GM12878 (cell line): ENCODE measurements around the gene ATOSB. TPM values are rescaled to one million over a fixed set of nuclear protein-coding genes. Genes with fewer than 3 reads are reported as not detected.

Experiments
- ASH2L ChIP-seq: fragments of 300-600, 200-600 bp; sonication (generic); IDR thresholded peaks from 2 replicates; pipeline ENCODE4 v1.6.1; 2017; ENCODE audit warnings: low read depth, mild to moderate bottlenecking, borderline replicate concordance
- BCLAF1 ChIP-seq: fragments of 450-650 bp; IDR thresholded peaks from 2 replicates; pipeline ENCODE4 v1.6.1; 2017; ENCODE audit warnings: antibody characterized with exemption, mild to moderate bottlenecking, moderate library complexity
- CHD1 ChIP-seq: IDR thresholded peaks from 2 replicates; pipeline ENCODE4 v1.6.1; 2012; ENCODE audit warnings: low read depth, low read length, improper control_type of control experiment
- CREB1 ChIP-seq: IDR thresholded peaks from 2 replicates; pipeline ENCODE4 v1.6.1; 2012; ENCODE audit warnings: low read depth, mild to moderate bottlenecking, inconsistent platforms
- CREM ChIP-seq: IDR thresholded peaks from 2 replicates; pipeline ENCODE4 v1.6.1; 2014; ENCODE audit warnings: antibody characterized with exemption, low read depth
- E2F8 ChIP-seq: fragments of 450-650 bp; IDR thresholded peaks from 2 replicates; pipeline ENCODE4 v1.6.1; 2018; ENCODE audit warnings: mild to moderate bottlenecking, low read depth, moderate library complexity; ENCODE audit not compliant: partially characterized antibody
- HDGF ChIP-seq: fragments of 450-650 bp; IDR thresholded peaks from 2 replicates; pipeline ENCODE4 v1.6.1; 2016; ENCODE audit warnings: antibody characterized with exemption
- KDM1A ChIP-seq: fragments of 200-600 bp; sonication (generic); IDR thresholded peaks from 2 replicates; pipeline ENCODE4 v1.6.1; 2016; ENCODE audit warnings: borderline replicate concordance
- MLLT1 ChIP-seq: fragments of 450-650 bp; IDR thresholded peaks from 2 replicates; pipeline ENCODE4 v1.6.1; 2016; ENCODE audit warnings: mild to moderate bottlenecking
- MXI1 ChIP-seq: fragments of 150-350 bp; IDR thresholded peaks from 2 replicates; pipeline ENCODE4 v1.6.1; 2011; ENCODE audit warnings: low read depth, mild to moderate bottlenecking, inconsistent platforms, low read length, improper control_type of control experiment
- NBN ChIP-seq: fragments of 450-650 bp; IDR thresholded peaks from 2 replicates; pipeline ENCODE4 v1.6.1; 2016
- RB1 ChIP-seq: fragments of 450-650 bp; formaldehyde crosslinking; IDR thresholded peaks from 2 replicates; pipeline ENCODE4 v1.6.1; 2017; ENCODE audit warnings: mild to moderate bottlenecking, borderline replicate concordance
- SMC3 ChIP-seq: IDR thresholded peaks from 2 replicates; pipeline ENCODE4 v1.6.1; 2011; ENCODE audit warnings: low read length, improper control_type of control experiment, borderline replicate concordance
- SP1 ChIP-seq: IDR thresholded peaks from one replicate; pipeline ENCODE4 v1.6.1; 2011; ENCODE audit warnings: low read depth, low read length
- USF1 ChIP-seq: IDR thresholded peaks from 2 replicates; pipeline ENCODE4 v1.6.1; 2011; ENCODE audit warnings: borderline replicate concordance, low read depth, mild to moderate bottlenecking, moderate library complexity, mixed read lengths, low read length; ENCODE audit not compliant: insufficient read depth; ENCODE audit errors: extremely low read length
- USF2 ChIP-seq: IDR thresholded peaks from 2 replicates; pipeline ENCODE4 v1.6.1; 2011; ENCODE audit warnings: low read depth, low read length, improper control_type of control experiment, borderline replicate concordance
- polyA plus RNA-seq, 11 experiments: library from polyadenylated mRNA; depleted of rRNA in 4 of 11; unstranded in 6 of 11; stranded (reverse) in 5 of 11; fragments of >200 nt; fragmentation: Nextera tagmentation in 4 of 11; fragmentation: Illumina TruSeq in 1 of 11; extraction: Ambion mirVana in 4 of 11; extraction: Trizol in 1 of 11; gene quantifications; 1 replicate in 1 of 11; 2 replicates in 10 of 11; pipeline versions ENCODE4 v1.2.1 to v1.2.3, GENCODE V29; 2011 to 2016; ENCODE audit warnings: inconsistent platforms in 2 of 11, missing spikeins in 2 of 11, low read depth in 1 of 11
- total RNA-seq, 4 experiments: library from RNA; depleted of rRNA in 3 of 4; stranded (reverse); fragments of >200 nt in 3 of 4; fragmentation: Illumina TruSeq in 1 of 4; extraction: Trizol in 1 of 4; gene quantifications; 2 replicates each; pipeline versions ENCODE4 v1.2.1 to v1.2.3, GENCODE V29; 2013 to 2021

The ATOSB gene
- total and polyA plus RNA-seq, 10 of the 15 experiments (the other 5 are each of a cell fraction or from before 2014, with no cell fraction given), result 0.60 to 5.4 (median 2.5) TPM

GRCh38 chr9:35115680-35116538 is at the start of gene ATOSB (continued):
- TF ChIP-seq MXI1, result peak; percentile 89
- no peak for TF ChIP-seq ASH2L
- TF ChIP-seq BCLAF1, result no peak
- TF ChIP-seq E2F8, result no peak
- TF ChIP-seq MLLT1, result no peak
- no peak; the same call in 1 of the 2 replicates for TF ChIP-seq HDGF
- no peak for TF ChIP-seq SP1
- TF ChIP-seq USF2, result peak; percentile 69
- TF ChIP-seq KDM1A, result no peak
- TF ChIP-seq NBN, result no peak; the same call in 1 of the 2 replicates
- peak; percentile 51; the same call in 1 of the 2 replicates for TF ChIP-seq CREB1
- TF ChIP-seq RB1, result no peak
- TF ChIP-seq SMC3, result no peak
- 0 out of 2 replicates have a peak, but pooled peaks have one; percentile 31 for TF ChIP-seq CREM
- TF ChIP-seq CHD1, result no peak
- peak; percentile 84 for TF ChIP-seq USF1
